Common myeloid progenitor, CD34-positive (primary cell): ENCODE data around the gene IDH3G.
"Not testable (repeated sequence)": the region's sequence is repeated elsewhere in the genome, so short reads cannot be mapped to it uniquely, and the experiment has no call there.

Experiments
- CTCF ChIA-PET: fragments of 350-600 bp; sonication (Branson Sonifier 250); formaldehyde crosslinking; loops from one replicate; lab custom pipeline; 2021; ENCODE audit warnings: antibody characterized with exemption; lab: Charles Lee
- POLR2A ChIA-PET: fragments of 350-600 bp; sonication (Branson Sonifier 250); formaldehyde crosslinking; loops from one replicate; lab custom pipeline; 2021; ENCODE audit warnings: antibody characterized with exemption; lab: Charles Lee
- DNase-seq, 3 donors: peaks; one replicate each; pipeline versions ENCODE4 v3.0.0 to v3.0.0-alpha.2; 2013
- H3K27ac ChIP-seq, 2 experiments: 1 replicate in 1 of 2; 2 replicates in 1 of 2; pipeline ENCODE4 v1.7.0; 2013; ENCODE audit warnings: inconsistent platforms in 2 of 2, low read length in 2 of 2, mild to moderate bottlenecking in 2 of 2, low read depth in 1 of 2, moderate library complexity in 1 of 2; ENCODE audit not compliant: severe bottlenecking in 2 of 2, insufficient read depth in 1 of 2, poor library complexity in 1 of 2
- H3K27me3 ChIP-seq, 5 experiments: replicated peaks in 2 of 5; 1 replicate in 3 of 5; 2 replicates in 2 of 5; pipeline versions ENCODE4 v1.6.1 to v1.7.0; 2013; ENCODE audit warnings: low read length in 4 of 5, mild to moderate bottlenecking in 2 of 5, moderate library complexity in 2 of 5, inconsistent platforms in 1 of 5; ENCODE audit not compliant: insufficient read depth in 5 of 5, control insufficient read depth in 4 of 5
- H3K36me3 ChIP-seq, 4 experiments: 1 replicate in 2 of 4; 2 replicates in 2 of 4; pipeline versions ENCODE4 v1.6.1 to v1.7.0; 2013; ENCODE audit warnings: low read length in 3 of 4, control low read depth in 1 of 4, mild to moderate bottlenecking in 1 of 4; ENCODE audit not compliant: control insufficient read depth in 4 of 4, insufficient read depth in 4 of 4
- H3K4me1 ChIP-seq, 4 experiments: 1 replicate in 3 of 4; 2 replicates in 1 of 4; pipeline versions ENCODE4 v1.6.1 to v1.7.1; 2013; ENCODE audit warnings: low read length in 3 of 4, mild to moderate bottlenecking in 3 of 4, control low read depth in 1 of 4, inconsistent platforms in 1 of 4, moderate library complexity in 1 of 4; ENCODE audit not compliant: control insufficient read depth in 4 of 4, insufficient read depth in 4 of 4; ENCODE audit errors: control extremely low read depth in 1 of 4
- H3K4me3 ChIP-seq, 7 experiments: 1 replicate in 4 of 7; 2 replicates in 3 of 7; pipeline versions ENCODE4 v1.5.1 to v1.7.0; 2013; ENCODE audit warnings: mild to moderate bottlenecking in 7 of 7, low read length in 6 of 7, moderate library complexity in 6 of 7, inconsistent platforms in 2 of 7, low read depth in 2 of 7, control low read depth in 1 of 7; ENCODE audit not compliant: insufficient read depth in 4 of 7, control insufficient read depth in 1 of 7; ENCODE audit errors: extremely low read depth in 1 of 7
- H3K9me3 ChIP-seq, 5 experiments: 1 replicate in 4 of 5; 2 replicates in 1 of 5; pipeline versions ENCODE4 v1.6.1 to v1.7.1; 2013; ENCODE audit warnings: low read length in 4 of 5, mild to moderate bottlenecking in 2 of 5, inconsistent platforms in 1 of 5, low read depth in 1 of 5, moderate library complexity in 1 of 5; ENCODE audit not compliant: control insufficient read depth in 4 of 5, insufficient read depth in 2 of 5; ENCODE audit errors: control extremely low read depth in 1 of 5
- WGBS: methylation state at CpG from one replicate; pipeline ENCODE4 v1.1.5; 2013; ENCODE audit not compliant: insufficient coverage; 5-methylcytosine and 5-hydroxymethylcytosine counted together

Gene IDH3G

GRCh38 chrX:153821066-153821465, 26.9 kb upstream of the IDH3G start:
- Histone ChIP-seq H3K27ac (no peak overlapping the region), H3K4me3 (no peak overlapping the region), H3K36me3 (no peaks in the 10 kb centered on the region), H3K9me3 (no peaks in the 10 kb centered on the region), H3K27me3 (peaks cover 0 to 58% (median 5%) of the 10 kb centered on the region in 5 experiments), H3K4me1 (peaks cover 0 to 41% (median 25%) of the 10 kb centered on the region in 4 experiments)
- DNase-seq = no peak
- WGBS = 98% methylated on average over 7 of the region's 9 CpGs
- POLR2A ChIA-PET = no interaction called here
- CTCF ChIA-PET = no interaction called here

GRCh38 chrX:153820601-153821000, 26.4 kb upstream of the IDH3G start:
- peaks cover 0 to 40% (median 25%) of the 10 kb centered on the region in 4 experiments for H3K4me1 ChIP-seq

GRCh38 chrX:153819384-153820040, 25.3 kb upstream of the IDH3G start:
- DNase-seq = no peak
- Histone ChIP-seq H3K27ac (no peak overlapping the region), H3K4me3 (peak overlapping the region in 4 of 7 experiments; percentile 16 to 67 (median 42)), H3K9me3 (no peaks in the 10 kb centered on the region), H3K36me3 (no peaks in the 10 kb centered on the region), H3K4me1 (peaks cover 0 to 44% (median 30%) of the 10 kb centered on the region in 4 experiments), H3K27me3 (peaks cover 0 to 51% (median 2%) of the 10 kb centered on the region in 5 experiments)
- 53% methylated on average over 21 of the region's 23 CpGs for WGBS
- ChIA-PET POLR2A (no interaction called here), CTCF (no interaction called here)

More at GRCh38 chrX:153820601-153821000, 26.4 kb upstream of the IDH3G start:
- Histone ChIP-seq H3K27ac (no peak overlapping the region), H3K27me3 (peaks cover 0 to 58% (median 3%) of the 10 kb centered on the region in 5 experiments), H3K4me3 (no peak overlapping the region), H3K9me3 (no peaks in the 10 kb centered on the region), H3K36me3 (no peaks in the 10 kb centered on the region)
- no peak for DNase-seq
- ChIA-PET CTCF (no interaction called here), POLR2A (no interaction called here)
- WGBS = 78% methylated on average over 5 of the region's 7 CpGs

- Histone ChIP-seq H3K36me3 (no peaks in the 10 kb centered on the region), H3K27ac (no peak overlapping the region), H3K4me1 (peaks cover 0 to 42% (median 30%) of the 10 kb centered on the region in 4 experiments), H3K27me3 (peaks cover 0 to 44% (median 2%) of the 10 kb centered on the region in 5 experiments), H3K4me3 (peak overlapping the region in 4 of 7 experiments; percentile 16 to 67 (median 42)), H3K9me3 (no peaks in the 10 kb centered on the region)
- CTCF ChIA-PET = interaction anchor here (1.7 kb wide), 1 partner anchor 131 kb away, joined by 4 read pairs; no protein-coding TSS in a partner anchor
- POLR2A ChIA-PET = no interaction called here
- 16% methylated on average over 65 of the region's 67 CpGs for WGBS
- peak; percentile 20 to 58 (median 49) for DNase-seq
Measured at GRCh38 chrX:153818571-153819383, 24.6 kb upstream of the IDH3G start.

GRCh38 chrX:153818064-153818463, 23.9 kb upstream of the IDH3G start:
- CTCF ChIA-PET = interaction anchor here (1.7 kb wide), 1 partner anchor 132 kb away, joined by 4 read pairs; no protein-coding TSS in a partner anchor
- WGBS = 81% methylated on average over 5 of the region's 9 CpGs
- not testable (repeated sequence) for H3K36me3 ChIP-seq, H3K9me3 ChIP-seq, H3K27ac ChIP-seq, H3K4me3 ChIP-seq, DNase-seq
- Histone ChIP-seq H3K4me1 (peaks cover 0 to 42% (median 28%) of the 10 kb centered on the region in 4 experiments), H3K27me3 (peaks cover 0 to 47% (median 2%) of the 10 kb centered on the region in 5 experiments)
- POLR2A ChIA-PET = interaction anchor here (0.5 kb wide), 1 partner anchor 105 kb away, joined by 3 read pairs; no protein-coding TSS in a partner anchor

- ChIA-PET POLR2A (no interaction called here), CTCF (interaction anchor here (1.0 to 1.7 kb wide), 3 partner anchors 11 to 133 kb away, joined by 3 to 4 read pairs (median 3); no protein-coding TSS in a partner anchor)
- H3K4me3 ChIP-seq = no peak overlapping the region
- WGBS = 72% methylated on average over 21 of the region's 25 CpGs
- peaks cover 0 to 38% (median 27%) of the 10 kb centered on the region in 4 experiments for H3K4me1 ChIP-seq
- peaks cover 0 to 57% (median 2%) of the 10 kb centered on the region in 5 experiments for H3K27me3 ChIP-seq
- H3K36me3 ChIP-seq = no peaks in the 10 kb centered on the region
- H3K9me3 ChIP-seq = peaks cover 0 to 5% (median 0%) of the 10 kb centered on the region in 5 experiments
- H3K27ac ChIP-seq = no peak overlapping the region
- peak; percentile 59 to 70 (median 70) for DNase-seq
Measured at GRCh38 chrX:153816831-153817690, 22.9 kb upstream of the IDH3G start.
